ENCODE data around the gene RTBDN. TPM values are rescaled to one million over a fixed set of nuclear protein-coding genes. Genes with fewer than 3 reads are reported as not detected.
A peak's percentile ranks its signal among the peaks of the same experiment; 100 is the strongest.

RTBDN gene
- total and polyA plus RNA-seq, 2 of the 8 experiments (the other 6 are each of a cell fraction or from before 2014, with no cell fraction given), result 4.0 to 4.8 TPM

DNA sequence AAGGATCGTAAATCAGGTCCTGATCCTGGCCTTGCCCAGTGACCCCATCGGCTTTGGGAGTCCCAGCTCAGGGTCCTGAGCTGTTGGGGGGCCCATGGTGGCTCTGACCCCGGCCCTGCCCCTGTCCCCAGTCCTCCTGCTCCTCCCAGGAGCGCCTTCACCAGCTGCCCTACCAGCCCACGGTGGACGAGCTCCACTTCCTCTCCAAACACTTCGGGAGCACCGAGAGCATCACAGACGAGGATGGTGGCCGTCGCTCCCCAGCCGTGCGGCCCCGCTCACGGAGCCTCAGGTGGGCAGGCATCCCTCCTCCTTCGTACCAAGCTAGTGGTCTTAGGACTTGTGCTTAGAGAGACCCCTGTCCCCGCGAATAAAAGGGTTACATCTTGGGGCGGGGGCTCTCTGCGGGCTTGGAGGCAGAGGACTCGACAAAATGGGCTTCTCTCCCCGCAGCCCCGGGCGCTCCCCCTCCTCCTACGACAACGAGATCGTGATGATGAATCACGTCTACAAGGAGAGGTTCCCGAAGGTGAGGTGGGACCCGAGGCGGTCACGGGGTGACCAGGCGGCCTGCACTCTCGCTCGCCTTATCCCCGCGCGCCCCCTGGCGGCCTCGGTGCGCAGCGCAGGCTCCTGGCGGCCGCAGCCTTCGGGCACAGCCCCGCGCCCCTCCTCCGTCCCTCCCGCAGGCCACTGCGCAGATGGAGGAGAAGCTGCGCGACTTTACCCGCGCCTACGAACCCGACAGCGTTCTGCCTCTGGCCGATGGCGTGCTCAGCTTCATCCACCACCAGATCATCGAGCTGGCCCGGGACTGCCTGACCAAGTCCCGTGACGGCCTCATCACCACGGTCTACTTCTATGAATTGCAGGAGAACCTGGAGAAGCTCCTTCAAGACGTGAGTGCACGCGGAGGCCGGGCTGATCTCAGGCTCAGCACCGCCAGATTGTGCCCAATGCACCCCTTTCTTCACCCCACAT, 13.1 kb upstream of the RTBDN start:
- Histone ChIP-seq H4K8ac (ENCODE audit: extremely low read depth, insufficient read depth, low read length) (peak overlapping the region; percentile 91; the same call in 1 of the 2 replicates), H3K4me3 (ENCODE audit: extremely low read depth in 1 of 4, insufficient read depth in 2 of 4, low read depth in 3 of 4, low read length in 4 of 4) (peak overlapping the region in 2 of 4 experiments; percentile 26 to 47; a peak in 4 of 8 replicates), H3K23ac (ENCODE audit: insufficient read length) (no peak overlapping the region), H2BK120ac (replicated peaks; ENCODE audit: low read depth, low read length) (no peak overlapping the region), H2AFZ (ENCODE audit: low read length) (peak overlapping the region; percentile 29; the same call in 1 of the 2 replicates), H3K56ac (replicated peaks; ENCODE audit: insufficient read length, low read depth, low read length) (no peak overlapping the region), H3K9ac (replicated peaks in 1 of 4; ENCODE audit: extremely low read depth in 1 of 4, low read depth in 3 of 4, low read length in 3 of 4) (no peak overlapping the region), H3K79me1 (ENCODE audit: low read depth, low read length) (peaks cover 5% of the 10 kb centered on the region; the same call in 1 of the 2 replicates), H3K27ac (ENCODE audit: low read depth, low read length) (no peak overlapping the region), H4K5ac (ENCODE audit: insufficient read length, low read depth, low read length) (no peak overlapping the region), H3K4me1 (replicated peaks in 1 of 4; ENCODE audit: control insufficient read depth in 3 of 4, insufficient read depth in 4 of 4, low read length in 3 of 4) (peaks cover 0 to 10% (median 3%) of the 10 kb centered on the region in 4 experiments; a peak in 5 of 7 replicates), H3K18ac (ENCODE audit: extremely low read depth, low read length) (peak overlapping the region; percentile 51), H4K91ac (replicated peaks; ENCODE audit: insufficient read length, low read length) (peak overlapping the region; percentile 67), H3K79me2 (ENCODE audit: control insufficient read depth in 1 of 2, insufficient read depth in 2 of 2, low read length in 2 of 2) (peaks cover 0 to 4% of the 10 kb centered on the region in 2 experiments; a peak in 1 of 4 replicates), H3K14ac (ENCODE audit: insufficient read length) (no peak overlapping the region), H2BK20ac (ENCODE audit: low read length) (no peak overlapping the region), H3K9me3 (ENCODE audit: insufficient read depth in 2 of 2, low read depth in 1 of 2, low read length in 1 of 2) (no peaks in the 10 kb centered on the region), H3K4me2 (ENCODE audit: insufficient read depth in 1 of 2, low read depth in 2 of 2, low read length in 2 of 2) (peak overlapping the region; percentile 2 to 59), H2AK5ac (ENCODE audit: low read depth, low read length) (no peak overlapping the region), H3K27me3 (replicated peaks in 1 of 4; ENCODE audit: control insufficient read depth in 3 of 4, extremely low read depth in 1 of 4, insufficient read depth in 3 of 4, low read length in 3 of 4) (no peaks in the 10 kb centered on the region), H4K20me1 (replicated peaks in 1 of 2; ENCODE audit: control insufficient read depth in 1 of 2, insufficient read depth in 2 of 2, low read length in 2 of 2) (peaks cover 3 to 8% of the 10 kb centered on the region in 2 experiments), H2BK15ac (ENCODE audit: low read length) (no peak overlapping the region), H3K4ac (replicated peaks; ENCODE audit: insufficient read length, low read depth, low read length) (peak overlapping the region; percentile 13), H3K23me2 (ENCODE audit: low read depth, low read length) (peaks cover 3% of the 10 kb centered on the region; the same call in 1 of the 2 replicates), H2BK5ac (ENCODE audit: low read depth, low read length) (peak overlapping the region; percentile 18; the same call in 1 of the 2 replicates), H3K36me3 (ENCODE audit: control insufficient read depth in 2 of 4, insufficient read depth in 4 of 4, low read length in 3 of 4) (peaks cover 0 to 7% (median 3%) of the 10 kb centered on the region in 4 experiments; a peak in 4 of 8 replicates), H2BK12ac (ENCODE audit: low read depth, low read length) (peak overlapping the region; percentile 62; the same call in 1 of the 2 replicates)
- WGBS, 2 experiments (ENCODE audit: extremely low coverage in 1 of 2, insufficient coverage in 1 of 2, insufficient read length in 1 of 2, insufficient replicate concordance in 2 of 2, low coverage in 1 of 2, low lambda C conversion rate in 2 of 2, missing lambda C conversion rate in 1 of 2), result 30% methylated on average over 69 of the region's 69 CpGs; no CpG with 5 or more reads in 1 of the 2 experiments
- FAIRE-seq, result no peak
- CTCF ChIA-PET (ENCODE audit: partially characterized antibody), result interaction anchor here (0.6 to 5.7 kb wide), 49 partner anchors 8 to 851 kb away, joined by 3 to 89 read pairs (median 5); partner anchors contain the start of genes DNASE2, JUNB, KLF1 and PRDX2
- POLR2A ChIA-PET (ENCODE audit: partially characterized antibody), result interaction anchor here (0.6 to 2.8 kb wide), 18 partner anchors 10 to 124 kb away, joined by 3 to 17 read pairs (median 6); partner anchors contain the start of genes GCDH, JUNB, RNASEH2A and TNPO2
- peak in 1 of 2 experiments; percentile 100 for DNase-seq (ENCODE audit: low read depth in 1 of 2, low spot score in 2 of 2)
- TF ChIP-seq, protein P1, sequence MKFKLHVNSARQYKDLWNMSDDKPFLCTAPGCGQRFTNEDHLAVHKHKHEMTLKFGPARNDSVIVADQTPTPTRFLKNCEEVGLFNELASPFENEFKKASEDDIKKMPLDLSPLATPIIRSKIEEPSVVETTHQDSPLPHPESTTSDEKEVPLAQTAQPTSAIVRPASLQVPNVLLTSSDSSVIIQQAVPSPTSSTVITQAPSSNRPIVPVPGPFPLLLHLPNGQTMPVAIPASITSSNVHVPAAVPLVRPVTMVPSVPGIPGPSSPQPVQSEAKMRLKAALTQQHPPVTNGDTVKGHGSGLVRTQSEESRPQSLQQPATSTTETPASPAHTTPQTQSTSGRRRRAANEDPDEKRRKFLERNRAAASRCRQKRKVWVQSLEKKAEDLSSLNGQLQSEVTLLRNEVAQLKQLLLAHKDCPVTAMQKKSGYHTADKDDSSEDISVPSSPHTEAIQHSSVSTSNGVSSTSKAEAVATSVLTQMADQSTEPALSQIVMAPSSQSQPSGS (IDR thresholded peaks at IDR 0.05; ENCODE audit: low read length), result no peak
- TF ChIP-seq CBX5 (IDR thresholded peaks at IDR 0.05; ENCODE audit: low read depth, low read length) (no peak), TAF7 (optimal IDR thresholded peaks at IDR 0.05; ENCODE audit: borderline replicate concordance, low read depth, low read length) (no peak), SIX5 (IDR thresholded peaks at IDR 0.05; ENCODE audit: low read depth, low read length) (no peak), RNF2 (IDR thresholded peaks at IDR 0.05; ENCODE audit: borderline replicate concordance, low read depth, low read length, missing control alignments, poor library complexity, severe bottlenecking) (no peak), EP300 (IDR thresholded peaks at IDR 0.05; ENCODE audit: borderline replicate concordance in 1 of 2, low read depth in 2 of 2, low read length in 2 of 2) (no peak)

Measured in H1 (cell line).